Renal cortical epithelial cell (primary cell): ENCODE data around the gene NOTCH4. TPM values are rescaled to one million over a fixed set of nuclear protein-coding genes. Genes with fewer than 3 reads are reported as not detected.
"Not testable (repeated sequence)": the region's sequence is repeated elsewhere in the genome, so short reads cannot be mapped to it uniquely, and the experiment has no call there.

Experiments
- DNase-seq: peaks from one replicate; pipeline ENCODE4 v3.0.0-alpha.2; 2011; ENCODE audit warnings: low read depth
- total RNA-seq: library from RNA; depleted of rRNA; stranded (reverse); fragments of >200 nt; gene quantifications from 2 replicates; pipeline ENCODE4 v1.2.3, GENCODE V29; 2014

The NOTCH4 gene
- total RNA-seq, 1 donor from 2014 or later, result 0.85 TPM

DNA sequence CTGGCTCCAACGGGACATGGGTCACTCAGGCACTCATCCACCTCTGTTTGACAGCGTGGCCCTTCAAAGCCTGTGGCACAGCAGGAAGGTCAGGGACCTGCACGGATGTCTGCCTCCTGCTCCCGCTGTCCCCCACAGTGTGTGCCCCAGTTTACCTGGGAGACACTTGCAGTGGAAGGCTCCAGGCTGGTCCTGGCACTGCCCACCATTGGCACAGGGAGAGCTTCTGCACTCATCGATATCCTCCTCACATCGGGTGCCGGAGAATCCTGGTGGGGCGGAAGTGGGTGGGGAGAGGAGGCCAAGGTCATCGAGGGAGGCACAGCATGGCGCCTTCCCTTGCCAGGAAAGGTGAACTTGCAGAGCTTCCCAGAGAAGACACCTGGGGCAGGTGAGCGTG is 6.9 kb downstream of the NOTCH4 start:
- DNase-seq, result no peak

DNA sequence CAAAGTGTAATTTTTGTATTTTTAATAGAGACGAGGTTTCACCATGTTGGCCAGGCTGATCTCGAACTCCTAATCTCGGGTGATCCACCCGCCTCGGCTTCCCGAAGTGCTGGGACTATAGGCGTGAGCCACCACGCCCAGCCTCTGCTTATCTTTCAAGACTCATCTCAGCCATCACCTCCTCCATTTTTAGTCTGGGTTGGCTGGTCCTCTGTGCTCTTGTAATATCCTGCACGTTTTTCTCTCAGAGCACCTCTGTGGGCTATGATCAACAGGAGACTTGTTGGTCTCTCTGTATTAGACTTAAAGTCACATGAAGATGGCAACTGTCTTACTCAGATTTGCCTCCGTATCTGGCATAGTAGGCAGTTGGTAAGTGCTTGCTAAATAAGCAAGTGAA is 7.6 kb downstream of the NOTCH4 start:
- DNase-seq, result no peak

DNA sequence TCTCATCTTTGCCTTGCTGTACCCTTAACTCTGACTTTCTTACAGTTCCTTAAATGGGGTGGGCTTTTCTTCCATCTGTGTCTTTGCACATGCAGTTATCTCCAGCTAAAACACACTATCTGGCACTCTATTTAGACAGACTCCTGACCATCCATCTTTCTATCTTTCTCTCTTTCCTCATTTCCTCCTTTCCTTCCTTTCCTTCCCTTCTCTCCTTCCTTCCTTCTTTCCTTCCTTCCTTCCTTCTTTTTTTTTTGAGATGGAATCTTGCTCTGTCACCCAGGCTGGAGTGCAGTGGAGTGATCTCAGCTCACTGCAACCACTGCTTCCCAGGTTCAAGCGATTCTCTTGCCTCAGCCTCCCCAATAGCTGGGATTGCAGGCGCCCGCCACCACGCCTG is 8.2 kb downstream of the NOTCH4 start:
- DNase-seq, result no peak

GRCh38 chr6:32214126-32214525 is 9.7 kb downstream of the NOTCH4 start:
- DNase-seq, result no peak

- no peak for DNase-seq
Measured at GRCh38 chr6:32213649-32214048, 10.2 kb downstream of the NOTCH4 start.

DNA sequence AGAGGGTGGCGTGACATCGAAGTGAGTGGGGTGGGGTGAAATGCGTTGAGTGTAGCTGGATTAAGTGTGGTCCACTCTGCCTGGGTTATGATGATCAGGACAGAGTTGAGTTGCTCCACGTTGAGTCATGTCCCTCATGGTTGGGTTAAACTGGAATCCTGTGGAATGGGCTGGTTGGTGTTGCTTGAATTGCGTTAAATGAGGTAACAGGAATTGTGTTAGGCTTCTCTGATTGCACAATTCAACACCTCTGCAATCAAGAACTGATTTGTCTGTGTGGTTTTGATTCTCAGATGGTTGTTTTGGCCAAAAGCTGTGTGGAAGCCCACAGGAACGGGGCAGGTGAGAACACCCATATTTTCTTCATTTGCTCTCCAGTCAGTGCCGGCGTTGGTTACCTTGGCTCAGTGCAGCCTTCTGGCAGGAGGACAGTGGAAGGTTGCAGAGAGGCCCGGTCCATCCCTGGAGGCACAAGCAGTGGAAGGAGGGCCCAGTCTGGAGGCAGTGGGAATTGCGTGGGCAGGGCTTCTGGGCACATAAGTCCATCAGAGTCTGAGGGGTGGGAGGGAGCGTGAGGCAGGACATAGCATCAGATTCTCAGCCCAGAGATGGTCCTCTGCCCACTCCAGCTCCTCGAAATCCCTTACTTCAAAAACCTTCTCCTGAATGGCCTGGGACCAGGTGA is 11.6 kb downstream of the NOTCH4 start:
- no peak for DNase-seq

DNA sequence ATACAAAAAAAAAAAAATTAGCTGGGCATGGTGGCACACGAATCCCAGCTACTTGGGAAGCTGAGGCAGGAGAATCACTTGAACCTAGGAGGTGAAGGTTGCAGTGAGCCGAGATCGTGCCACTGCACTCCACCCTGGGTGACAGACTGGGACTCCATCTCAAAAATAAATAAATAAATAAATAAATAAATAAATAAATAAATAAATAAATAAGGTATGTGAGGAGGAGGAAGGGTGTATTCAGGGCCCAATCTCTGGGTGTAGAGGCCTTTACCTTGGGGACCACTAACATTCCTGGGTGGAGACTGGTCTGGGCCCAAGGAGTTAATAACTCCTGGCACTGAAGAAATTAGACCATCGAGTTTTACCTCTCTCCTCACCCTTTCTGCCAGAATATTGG is 12.4 kb downstream of the NOTCH4 start:
- not testable (repeated sequence) for DNase-seq

- no peak for DNase-seq
Measured at GRCh38 chr6:32210191-32210601, 13.7 kb downstream of the NOTCH4 start.

- DNase-seq, result no peak
Measured at GRCh38 chr6:32208996-32209395, 14.9 kb downstream of the NOTCH4 start.

DNA sequence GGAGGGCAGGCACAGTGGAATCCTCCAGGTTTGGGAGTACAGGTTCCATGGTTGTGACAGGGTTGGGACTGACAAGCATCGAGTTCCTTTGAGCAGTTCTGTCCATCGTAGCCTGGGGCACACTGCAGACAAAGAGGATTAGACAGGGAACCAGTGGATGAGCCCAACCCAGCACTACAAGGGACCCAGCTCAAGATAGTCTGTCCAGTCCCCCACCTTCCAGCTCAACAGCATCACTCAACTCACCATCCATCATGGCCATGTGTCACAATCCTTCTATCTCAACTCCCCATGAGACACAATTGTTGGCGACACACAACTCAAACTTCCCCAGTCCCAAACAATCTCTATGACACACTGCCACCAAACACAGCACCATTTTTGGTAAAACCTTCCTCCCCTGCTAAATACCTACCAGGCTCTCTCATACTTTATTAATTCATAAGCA is 19.6 kb downstream of the NOTCH4 start:
- DNase-seq, result no peak

GRCh38 chr6:32203426-32204267 is 20.2 kb downstream of the NOTCH4 start:
- DNase-seq, result no peak

GRCh38 chr6:32202186-32202585 is 21.7 kb downstream of the NOTCH4 start:
- no peak for DNase-seq

DNA sequence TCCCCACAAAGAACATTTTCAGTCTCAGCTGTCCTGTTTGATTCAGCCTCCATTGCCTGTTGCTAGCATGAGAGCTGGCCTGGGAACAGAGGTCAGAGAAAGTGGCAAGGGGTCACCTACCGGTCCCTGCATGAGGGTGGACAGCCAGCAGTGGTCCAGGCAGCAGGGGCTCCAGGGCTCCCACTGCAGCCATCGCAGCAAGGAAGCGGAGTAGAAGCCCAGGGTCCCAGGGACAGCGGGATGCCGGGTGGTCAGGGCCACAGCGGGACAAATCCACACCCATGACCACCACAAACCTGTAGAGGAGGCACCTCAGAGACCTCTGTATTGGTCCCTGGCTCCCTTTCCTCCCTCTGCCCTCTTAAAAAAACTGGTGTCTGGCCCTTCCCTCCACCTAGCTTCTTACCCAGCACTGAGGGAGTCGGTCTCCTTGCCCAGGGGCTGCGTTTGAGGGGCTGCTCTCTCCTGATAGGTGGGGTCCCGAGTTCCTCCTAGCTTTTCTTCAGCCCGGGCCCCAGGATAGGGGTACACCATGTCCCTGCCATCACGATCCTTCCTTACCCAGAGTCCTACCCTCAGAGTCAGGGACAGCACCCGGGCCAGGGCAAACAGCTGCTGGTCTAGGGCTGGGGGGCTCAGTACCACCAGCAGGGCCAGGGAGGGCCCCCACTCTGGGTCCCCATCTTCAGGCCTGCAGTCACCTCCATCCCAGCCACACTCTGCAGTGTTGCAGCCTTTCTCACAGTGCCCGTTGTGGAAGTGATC is 23.0 kb downstream of the NOTCH4 start:
- DNase-seq, result no peak

GRCh38 chr6:32198866-32199265 is 25.0 kb downstream of the NOTCH4 start:
- DNase-seq, result no peak

DNA sequence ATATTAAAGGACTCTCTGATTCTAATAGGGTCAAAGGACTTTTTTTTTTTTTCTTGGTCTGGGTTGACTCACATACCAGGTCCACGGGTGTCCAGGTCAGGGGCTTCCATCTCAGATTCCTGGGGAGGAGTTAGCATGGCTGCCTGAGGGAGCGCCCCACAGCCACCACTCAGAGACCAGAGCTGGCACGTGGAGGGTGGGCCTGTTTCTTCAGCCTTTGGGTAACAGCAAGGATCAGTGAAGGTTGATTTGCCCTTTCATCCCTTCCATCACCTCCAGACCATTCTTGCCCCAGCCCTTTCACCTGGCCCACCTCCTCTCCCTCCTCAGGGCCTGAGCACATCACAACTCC is 25.5 kb downstream of the NOTCH4 start:
- no peak for DNase-seq

- no peak for DNase-seq
Measured at GRCh38 chr6:32196682-32197616, 26.9 kb downstream of the NOTCH4 start.

- peak; percentile 51 for DNase-seq
Measured at GRCh38 chr6:32195902-32196681, 27.8 kb downstream of the NOTCH4 start.

DNA sequence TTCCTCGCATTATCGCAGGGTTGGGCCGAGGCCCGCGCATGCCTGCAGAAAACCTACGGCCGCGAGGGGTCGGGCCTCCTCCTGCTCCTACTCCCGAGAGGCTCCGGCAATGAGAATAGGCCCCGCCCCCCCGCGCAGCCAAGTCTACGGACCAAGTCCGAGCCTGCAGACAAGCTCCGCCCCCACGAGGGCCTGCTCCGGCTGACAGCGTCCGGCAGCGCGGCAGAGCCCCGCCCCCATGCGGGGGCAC is 28.3 kb downstream of the NOTCH4 start:
- DNase-seq, result peak; percentile 97

DNA sequence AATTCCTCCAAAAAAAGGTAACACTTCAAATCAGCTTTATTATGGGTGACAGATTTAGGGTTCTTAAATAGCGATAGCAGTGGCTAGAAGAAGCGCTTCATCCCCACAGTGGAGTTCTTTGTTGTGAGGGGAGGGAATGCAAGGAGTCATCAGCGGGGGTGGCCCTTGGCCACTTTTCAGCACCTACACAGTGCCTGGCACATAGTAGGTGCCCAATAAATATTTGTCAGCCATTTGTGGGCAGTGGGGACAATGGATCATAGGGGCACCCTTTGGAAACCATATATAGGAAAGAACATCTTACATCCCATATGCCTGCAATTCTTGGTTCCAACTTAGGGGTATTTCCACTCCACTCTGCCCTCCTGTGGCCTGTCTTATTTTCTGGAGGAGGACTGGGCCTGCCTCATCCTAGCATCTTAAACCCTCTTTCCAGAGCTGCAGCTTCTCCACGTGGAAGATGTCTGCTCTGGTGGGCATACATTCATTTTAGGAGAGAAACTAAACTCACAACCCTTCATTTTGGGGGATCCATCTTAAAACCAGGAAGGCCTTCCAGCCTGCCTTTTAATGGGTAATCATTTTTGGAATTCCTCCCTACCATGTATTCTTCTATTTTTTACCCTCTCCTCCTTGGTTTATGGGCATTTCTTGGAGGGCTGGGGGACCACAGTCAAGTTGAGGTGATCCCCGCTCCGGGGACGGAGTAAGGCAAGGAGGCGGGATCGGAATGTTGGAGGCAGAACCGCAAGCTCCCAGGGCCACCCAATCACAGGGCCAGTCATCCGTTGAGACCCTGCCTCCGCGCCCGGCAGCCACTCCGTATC is 28.8 kb downstream of the NOTCH4 start:
- DNase-seq, result peak; percentile 48

GRCh38 chr6:32194388-32194787 is 29.5 kb downstream of the NOTCH4 start:
- DNase-seq, result no peak
